ENCODE measurements around the gene TMEM143.
"Not testable (repeated sequence)": the region's sequence is repeated elsewhere in the genome, so short reads cannot be mapped to it uniquely, and the experiment has no call there.

TMEM143 gene

DNA sequence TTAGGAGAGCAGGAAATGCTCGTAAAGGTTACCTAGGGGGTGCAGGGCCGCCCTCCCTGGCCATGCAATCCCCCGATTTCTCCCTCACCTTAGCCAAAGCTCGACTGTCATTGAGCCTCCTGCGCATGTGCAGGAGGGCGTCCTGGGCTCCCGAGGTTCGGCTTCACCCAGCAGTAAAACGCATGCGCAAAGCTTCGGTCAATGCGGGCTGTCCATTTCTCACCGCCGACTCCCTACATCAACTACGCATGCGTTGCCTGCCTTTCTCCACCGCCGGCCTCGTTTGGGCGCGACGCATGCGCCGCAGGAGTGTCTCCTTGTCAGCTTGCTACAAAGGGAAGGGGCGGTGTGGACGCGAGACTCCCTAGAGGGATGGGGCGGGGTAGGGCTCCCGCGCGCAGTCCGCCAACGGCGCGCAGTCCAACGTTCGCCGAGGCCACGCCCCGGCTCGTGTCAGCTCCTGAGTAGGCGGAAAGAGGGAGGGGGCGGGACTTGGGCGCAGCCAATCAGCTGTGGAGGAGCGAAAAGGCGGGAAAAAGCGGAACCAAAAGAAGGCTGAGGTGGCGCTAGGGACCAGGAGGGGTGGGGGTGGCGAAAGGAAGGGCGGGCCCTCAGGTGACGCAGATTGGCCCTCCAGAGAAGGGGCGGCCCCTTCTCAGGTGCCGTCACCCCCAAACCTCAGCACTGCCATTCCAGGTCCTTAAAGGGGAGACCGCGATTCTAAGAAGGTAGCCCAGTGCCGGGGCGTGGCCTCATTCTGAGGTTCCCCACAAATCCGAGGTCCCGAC, at the start of gene TMEM143, which contains the start of gene SYNGR4:
TMEM143 (minus strand) TSS at position 131 of the 788 bp plus-strand sequence; CDS start at position 111, 20 bp downstream.
SYNGR4 (plus strand) TSS at position 558 of the 788 bp plus-strand sequence. CDS start 1,476 bp downstream, outside the sequence.
- DNase-seq (ENCODE audit: low read depth in 2 of 2): peak; percentile 87 to 98

DNA sequence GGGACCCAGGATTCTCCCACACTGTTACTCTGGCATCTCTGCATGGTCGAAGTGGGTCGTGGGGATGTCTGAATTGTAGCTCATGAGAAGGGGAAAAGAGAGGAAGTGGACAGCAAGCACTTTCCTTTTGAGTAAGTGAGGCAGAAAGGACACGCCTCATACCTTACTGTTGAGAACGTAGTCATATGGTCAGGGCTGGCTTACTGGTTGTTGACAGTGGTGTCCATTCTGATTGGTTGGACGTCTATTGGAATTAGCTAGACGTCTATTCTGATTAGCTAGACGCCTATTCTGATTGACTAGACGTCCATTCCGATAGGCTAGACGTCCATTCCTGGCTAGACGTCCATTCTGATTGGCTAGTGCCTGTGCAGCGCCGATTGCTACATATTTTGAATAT, 42.1 kb upstream of the TMEM143 start:
- no peak for DNase-seq (ENCODE audit: low read depth in 2 of 2)

DNA sequence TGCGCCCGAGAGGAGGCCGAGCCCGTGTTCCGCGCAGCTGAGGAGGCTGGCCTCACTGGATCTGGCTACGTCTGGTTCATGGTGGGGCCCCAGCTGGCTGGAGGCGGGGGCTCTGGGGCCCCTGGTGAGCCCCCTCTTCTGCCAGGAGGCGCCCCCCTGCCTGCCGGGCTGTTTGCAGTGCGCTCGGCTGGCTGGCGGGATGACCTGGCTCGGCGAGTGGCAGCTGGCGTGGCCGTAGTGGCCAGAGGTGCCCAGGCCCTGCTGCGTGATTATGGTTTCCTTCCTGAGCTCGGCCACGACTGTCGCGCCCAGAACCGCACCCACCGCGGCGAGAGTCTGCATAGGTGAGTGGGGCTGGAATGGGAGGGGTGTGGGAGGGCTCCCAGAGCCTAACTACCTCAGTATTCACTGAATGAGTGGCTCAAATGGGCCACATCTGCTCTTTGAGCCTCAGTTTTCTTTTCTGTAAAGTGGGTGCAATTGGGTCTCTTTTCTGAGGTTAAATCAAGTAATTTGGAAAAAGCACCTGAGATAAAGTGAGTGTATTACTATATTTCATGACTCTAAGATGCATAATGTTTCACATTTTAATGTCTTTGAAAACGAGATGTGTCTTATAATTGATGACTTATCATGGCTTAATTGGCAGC, 41.4 kb upstream of the TMEM143 start:
- no peak for DNase-seq (ENCODE audit: low read depth in 2 of 2)

DNA sequence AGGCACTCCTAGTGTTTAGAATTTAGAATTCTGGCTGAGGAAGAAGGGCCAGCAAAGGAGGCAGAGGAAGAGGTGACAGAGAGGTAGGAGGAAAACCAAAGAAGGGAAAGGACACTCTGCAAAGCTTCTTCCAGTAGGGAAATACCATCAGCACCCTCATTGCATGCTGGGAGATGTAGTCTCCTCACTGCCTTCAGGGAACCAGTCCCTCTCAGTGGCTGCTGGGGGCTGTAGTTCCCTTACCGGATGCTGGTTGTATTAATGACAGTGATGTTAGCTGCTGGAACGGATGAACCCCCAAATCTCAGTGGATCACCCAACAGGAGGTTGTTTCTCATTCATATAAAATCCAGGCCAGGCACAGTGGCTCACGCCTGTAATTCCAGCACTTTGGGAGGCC, 39.9 kb upstream of the TMEM143 start:
- no peak for DNase-seq (ENCODE audit: low read depth in 2 of 2)

DNA sequence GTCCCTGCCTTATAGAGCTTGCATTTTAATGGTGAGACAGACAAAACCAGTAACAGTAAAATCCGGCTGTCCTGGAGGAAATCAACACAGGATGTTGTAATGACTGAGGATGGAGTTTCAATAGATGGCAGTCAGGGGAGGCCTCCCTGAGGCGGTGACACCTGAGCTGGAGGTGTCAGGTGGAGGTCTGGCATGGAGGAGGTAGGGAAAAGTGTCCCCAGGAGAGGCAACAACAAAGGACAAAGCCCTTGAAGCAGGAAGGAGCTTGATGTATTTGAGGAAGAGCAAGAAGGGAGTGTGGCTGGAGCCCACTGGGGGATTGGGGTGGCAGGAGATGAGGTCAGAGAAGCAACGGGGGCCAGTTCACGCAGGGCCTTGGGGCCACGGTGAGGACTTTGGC, 37.5 kb upstream of the TMEM143 start:
- DNase-seq (ENCODE audit: low read depth in 2 of 2): no peak

DNA sequence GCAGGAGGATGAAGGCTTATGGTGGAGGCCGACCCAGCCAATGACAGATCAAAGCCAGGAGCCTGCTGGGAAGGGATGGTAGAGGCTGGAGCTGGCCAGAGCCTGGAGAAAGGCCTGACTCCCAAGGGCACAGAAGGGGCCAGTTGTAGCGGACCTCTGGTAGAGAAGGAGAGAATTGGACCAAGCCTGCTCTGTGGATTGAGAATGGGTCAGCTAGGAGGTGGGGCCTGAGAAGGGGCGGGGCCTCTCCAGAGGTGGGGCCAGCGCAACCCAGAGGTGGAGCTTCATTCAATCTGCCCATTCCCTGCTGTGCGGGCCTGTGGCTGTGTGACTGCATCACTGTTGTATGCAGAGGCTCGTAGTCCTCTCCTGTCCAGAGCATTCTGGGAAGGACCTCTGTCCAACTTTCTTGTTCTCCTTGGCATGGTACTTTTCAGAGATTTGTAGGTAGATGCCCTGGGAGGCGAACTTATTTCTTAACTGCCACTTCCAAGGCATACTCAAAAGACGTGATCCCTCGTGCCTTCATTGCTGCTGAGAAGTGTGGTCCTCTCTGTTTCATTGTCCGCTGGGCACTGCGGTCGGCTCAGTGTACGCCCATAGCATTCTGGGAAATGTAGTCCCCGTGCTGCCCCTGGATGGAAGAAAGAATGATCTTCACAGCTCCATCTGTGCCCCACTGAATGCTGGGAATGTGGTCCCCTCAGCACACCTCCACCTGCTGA, 36.4 kb upstream of the TMEM143 start:
- DNase-seq (ENCODE audit: low read depth in 2 of 2): no peak

DNA sequence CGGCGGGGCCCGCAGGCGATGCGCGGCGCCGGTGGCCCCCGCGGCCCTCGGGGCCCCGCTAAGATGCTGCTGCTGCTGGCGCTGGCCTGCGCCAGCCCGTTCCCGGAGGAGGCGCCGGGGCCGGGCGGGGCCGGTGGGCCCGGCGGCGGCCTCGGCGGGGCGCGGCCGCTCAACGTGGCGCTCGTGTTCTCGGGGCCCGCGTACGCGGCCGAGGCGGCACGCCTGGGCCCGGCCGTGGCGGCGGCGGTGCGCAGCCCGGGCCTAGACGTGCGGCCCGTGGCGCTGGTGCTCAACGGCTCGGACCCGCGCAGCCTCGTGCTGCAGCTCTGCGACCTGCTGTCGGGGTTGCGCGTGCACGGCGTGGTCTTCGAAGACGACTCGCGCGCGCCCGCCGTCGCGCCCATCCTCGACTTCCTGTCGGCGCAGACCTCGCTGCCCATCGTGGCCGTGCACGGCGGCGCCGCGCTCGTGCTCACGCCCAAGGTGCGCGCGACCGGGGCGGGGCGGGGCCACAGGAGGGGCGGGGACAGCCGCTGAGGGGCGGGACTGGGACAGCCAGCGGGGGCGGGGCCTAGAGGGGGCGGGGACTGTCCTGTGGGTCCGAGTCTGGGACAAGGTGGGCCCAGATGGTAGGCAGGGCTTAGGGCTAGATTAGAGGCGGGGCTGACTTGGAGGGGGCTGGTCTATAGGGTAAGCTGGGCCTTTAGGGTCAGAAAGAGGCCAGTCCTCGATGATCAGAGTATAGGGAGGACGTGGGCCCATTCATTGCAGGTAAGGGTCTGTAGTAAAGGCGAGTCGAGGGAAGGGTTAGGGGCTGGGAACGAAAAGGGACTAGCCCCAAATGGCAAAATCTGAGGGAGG, 34.9 kb upstream of the TMEM143 start:
- DNase-seq (ENCODE audit: low read depth in 2 of 2): peak; percentile 59 to 74

DNA sequence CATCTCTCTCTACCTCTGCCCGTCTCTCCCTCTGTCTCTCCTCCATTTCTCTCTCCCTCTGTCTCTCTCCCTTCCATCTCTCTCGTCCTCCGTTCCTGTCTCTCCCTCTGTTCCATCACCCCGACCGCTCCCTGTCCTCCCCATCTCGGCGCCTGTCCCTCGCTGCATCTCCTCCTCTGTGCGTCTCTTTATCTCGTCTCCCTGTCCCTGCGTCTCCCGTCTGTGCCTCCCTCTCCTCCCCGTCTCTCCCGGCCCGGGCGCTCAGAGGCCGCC, 34.3 kb upstream of the TMEM143 start:
- no peak for DNase-seq (ENCODE audit: low read depth in 2 of 2)

DNA sequence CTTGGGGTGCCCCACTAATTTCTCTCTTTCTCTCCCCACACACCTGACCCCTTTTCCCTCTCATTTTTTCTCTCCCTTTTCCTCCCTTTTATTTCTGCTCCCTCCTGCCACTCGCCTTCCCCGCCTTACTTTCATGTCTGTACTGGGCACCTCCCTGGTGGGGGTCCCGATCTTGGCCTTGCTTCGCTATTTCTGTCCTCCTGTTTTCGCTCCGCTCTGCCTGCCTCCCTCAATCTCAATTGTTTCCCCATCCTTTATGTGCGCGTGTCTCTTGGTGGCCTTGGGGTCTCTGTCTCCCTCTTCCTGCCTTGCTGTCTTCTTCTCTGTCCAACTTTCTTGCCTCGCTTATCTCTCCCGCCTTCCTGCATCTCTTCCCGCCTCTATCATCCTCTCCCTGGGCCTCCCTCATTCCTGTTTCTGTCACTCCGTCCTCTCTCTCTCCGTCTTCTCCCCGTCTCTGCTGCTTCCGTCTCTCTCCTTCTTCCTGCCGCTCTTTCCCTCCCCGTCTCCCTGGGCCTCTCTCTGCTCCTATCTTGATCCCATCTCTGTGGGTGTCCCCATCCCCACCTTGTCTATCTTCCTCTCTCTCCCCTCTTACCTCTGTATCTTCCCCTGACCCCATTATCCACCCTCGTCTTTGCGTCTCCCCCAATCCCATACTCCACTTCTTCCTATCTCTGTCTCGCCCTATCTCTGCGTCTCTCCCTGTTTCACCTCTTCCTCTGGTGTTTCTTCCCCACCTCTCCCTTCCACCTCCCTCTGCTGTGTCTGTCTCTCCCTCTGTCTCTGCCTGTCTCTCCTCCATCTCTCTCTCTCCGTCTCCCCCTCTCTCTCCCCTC, 33.7 kb upstream of the TMEM143 start:
- DNase-seq (ENCODE audit: low read depth in 2 of 2): no peak

DNA sequence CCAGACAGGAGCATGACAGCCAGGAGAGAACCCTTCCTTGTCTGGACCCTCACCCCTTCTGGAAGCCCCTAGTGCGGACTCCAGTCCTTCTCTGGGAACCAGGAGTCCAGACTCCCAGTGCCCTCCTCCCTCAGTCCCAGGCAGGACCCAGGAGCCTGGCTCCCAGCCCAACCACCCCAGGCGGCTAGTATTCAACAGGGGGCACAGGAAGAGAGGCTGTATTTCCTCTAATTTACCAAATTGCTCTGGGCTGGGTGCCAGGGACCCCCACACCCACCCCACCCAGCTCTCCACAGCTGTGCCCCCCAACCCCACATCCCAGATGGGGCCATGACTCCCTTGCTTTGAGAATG, 33.1 kb upstream of the TMEM143 start:
- DNase-seq (ENCODE audit: low read depth in 2 of 2): no peak

DNA sequence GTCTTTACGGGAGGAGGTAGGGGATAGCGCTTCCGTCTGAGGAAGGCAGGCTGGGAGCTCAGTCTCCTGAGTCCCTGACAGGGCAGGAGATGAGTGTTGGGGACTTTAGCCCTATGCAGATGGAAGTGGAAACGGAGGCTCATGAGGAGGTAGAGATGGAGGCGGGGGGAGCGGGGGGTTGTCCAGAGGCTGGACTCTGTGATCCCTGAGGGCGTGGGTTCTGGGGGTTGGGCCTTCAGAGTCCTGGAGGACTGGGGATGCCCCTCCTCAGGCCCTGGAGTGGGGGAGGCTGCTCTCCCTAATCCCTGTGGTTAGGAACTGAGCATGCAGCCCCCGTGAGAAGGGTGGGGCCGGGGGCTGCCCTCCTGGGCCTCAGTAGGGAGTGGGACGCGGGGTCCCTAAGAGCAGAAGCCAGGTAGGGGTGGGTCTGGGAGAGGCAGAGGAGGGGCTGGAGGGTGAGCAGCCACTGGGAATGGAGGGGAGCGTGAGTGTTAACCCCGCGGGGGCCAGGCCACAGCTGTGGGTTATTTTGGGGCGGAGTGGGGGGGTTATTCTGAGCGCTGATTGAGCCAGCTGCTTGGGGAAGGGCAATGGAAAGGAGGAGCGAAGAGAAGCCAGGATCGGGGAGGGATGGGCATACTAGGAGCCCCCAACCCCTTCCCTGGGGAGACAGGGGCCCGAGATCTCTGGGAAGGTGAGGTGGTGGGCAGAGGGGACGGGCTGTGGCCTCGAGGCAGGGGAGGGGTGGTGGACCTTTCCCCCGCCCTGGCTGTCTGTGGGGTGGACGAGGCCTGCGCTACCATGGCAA, 32.5 kb upstream of the TMEM143 start:
- DNase-seq (ENCODE audit: low read depth in 2 of 2): no peak

DNA sequence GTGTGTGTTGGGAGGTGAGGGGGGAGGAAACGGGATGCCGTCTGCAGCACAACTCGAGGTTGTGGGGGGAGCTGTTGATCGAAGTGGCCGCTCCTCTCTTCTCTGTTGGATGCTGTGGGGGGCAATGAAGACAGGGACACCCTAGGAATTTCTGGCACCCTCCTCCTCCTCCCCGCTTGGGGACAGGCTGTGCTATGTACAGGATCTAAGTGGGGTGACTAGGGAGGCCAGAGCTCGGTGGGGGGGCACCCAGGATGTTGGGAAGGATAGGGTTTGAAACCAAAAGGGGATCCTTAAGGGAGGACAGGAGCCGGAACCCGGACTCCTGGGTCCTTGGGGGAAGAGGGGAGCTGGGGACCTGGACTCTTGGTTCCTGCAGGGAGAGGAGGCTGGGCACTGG, 31.8 kb upstream of the TMEM143 start:
- no peak for DNase-seq (ENCODE audit: low read depth in 2 of 2)

DNA sequence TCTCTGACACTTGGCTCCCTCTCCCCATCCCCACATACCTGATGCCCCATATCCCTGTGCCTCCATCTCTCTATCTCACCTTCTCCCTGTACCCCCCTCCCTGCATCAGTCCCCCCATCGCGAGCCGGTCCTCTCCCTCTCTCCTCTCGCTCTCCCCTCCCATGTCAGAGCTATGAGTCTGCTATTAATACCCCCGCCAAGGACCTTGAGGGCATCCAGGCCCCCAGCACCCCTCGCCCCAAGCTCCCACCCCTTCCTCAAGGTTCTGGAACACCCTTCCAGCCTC, 31.4 kb upstream of the TMEM143 start:
- no peak for DNase-seq (ENCODE audit: low read depth in 2 of 2)

DNA sequence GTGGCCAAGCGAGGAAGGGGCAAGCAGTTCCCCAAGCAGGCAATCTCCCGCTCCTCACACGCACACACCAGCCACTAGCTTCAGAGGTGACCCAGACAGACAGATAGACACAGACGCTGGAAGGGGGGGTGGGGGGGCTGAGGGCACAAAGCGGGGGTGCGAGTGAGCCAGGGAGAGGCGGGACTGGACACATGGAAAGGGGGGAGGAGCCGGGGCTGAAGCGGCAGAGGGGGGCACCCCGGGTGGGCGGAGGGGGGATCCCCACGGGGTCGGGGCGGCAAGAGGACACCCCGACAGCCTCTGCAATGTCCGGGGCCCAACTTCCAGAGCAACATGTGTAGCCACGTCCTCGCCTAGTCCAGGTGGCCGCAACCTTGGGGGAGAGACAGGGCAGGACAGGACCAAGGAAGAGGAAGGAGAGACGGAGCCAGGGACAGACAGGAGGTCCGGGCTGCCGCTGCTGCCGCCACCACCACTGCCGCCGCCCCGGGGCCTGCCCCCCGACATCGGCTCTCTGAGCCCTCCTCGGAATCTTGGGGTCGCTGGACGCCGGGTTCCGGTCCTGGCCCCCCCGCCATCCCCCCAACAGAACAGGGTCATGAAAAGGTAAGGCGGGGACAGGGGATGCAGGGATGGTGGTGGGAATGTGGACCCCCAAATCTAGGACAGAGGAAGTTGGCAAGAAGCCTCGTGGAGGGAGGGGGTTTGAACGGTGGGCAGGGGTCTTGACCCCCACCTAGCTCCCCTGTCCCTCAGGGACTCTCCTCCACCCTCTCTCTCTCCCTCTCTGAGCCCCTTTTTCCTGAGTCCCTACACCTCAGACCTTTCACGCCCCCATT, 30.8 kb upstream of the TMEM143 start:
- no peak for DNase-seq (ENCODE audit: low read depth in 2 of 2)

DNA sequence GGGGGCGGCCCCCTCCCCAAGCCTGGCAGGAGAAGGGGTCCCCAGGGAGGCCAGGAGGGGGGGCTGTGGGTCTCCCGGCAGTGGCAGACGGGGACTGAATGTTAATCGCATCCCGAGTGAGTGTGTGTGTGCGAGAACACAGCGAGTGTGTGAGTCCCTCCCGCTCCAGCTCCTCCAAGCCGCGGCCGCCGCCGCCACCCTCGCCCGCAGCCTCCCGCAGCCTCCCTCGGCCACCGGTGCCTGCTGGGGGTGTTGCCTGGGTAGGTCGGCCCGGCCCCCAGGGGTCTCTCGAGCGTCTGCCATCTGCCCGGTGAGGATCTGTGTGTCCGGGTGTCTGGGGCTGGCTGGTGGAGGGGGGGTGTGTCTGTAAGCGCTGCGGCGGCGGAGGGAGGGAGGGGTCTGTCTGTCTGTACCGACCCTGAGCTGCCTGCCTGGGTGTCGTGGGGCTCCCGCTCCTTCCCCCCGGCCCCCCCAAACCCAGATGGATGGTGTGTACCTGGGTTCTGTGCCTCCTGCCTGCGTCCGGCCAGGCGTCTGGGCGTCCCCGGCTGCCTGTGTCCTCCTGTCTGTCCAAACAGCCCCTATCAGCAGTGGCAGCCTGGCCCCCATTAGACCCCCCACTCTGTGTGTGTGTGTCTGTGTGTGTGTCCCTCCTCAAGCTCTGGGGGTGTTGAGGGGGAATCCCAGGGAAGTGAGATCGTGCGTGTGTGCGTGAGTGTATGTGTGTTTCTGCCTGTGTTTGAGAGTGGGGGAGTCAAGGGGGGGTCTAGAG, 30.0 kb upstream of the TMEM143 start, which contains the start of gene GRIN2D:
GRIN2D (plus strand) TSS at position 110 of the 772 bp plus-strand sequence. CDS start 4,725 bp downstream, outside the sequence.
- DNase-seq (ENCODE audit: low read depth in 2 of 2): no peak

DNA sequence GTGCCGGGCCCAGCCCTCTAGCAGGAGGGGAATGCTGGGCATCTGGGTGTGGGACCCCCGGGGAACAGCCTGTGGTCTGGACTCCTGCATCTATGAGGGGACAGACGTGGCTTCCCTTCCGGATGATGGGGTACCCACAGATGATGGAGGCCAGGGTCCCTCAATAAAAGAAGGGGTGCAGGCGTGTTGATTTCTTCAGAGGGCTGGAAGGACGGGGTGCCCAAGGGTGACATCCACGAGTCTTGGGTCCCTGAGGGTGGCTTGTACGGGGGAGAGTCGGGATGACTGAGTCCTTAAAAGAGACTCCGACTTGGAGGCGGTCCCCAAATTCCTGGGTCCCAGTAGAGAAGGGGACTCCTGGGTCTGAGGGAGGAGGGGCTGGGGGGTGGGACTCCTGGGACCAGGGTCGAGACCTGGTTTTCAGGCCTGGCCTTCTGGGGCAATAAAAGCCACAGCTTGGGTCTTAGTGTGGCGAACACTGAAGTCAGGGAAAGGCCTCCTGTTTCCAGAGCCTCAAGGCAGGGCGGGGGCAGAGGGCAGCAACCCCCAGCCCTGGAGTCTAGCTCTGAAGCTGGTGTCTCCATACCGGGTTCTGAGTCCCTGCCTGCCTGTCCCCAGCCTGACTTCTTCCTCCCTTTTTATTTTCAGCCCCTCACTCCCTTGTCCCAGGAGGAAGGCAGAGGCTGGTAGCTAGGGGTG, 29.3 kb upstream of the TMEM143 start:
- no peak for DNase-seq (ENCODE audit: low read depth in 2 of 2)

DNA sequence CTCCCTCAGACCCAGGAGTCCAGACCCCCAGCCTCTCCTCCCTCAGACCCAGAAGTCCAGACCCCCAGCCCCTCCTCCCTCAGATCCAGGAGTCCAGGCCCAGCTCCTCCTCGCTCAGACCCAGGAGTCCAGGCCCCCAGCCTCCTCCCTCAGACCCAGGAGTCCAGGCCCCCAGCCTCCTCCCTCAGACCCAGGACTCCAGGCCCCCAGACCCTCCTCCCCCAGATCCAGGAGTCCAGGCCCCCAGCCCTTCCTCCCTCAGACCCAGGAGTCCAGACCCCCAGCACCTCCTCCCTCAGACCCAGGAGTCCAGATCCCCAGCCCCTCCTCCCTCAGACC, 28.2 kb upstream of the TMEM143 start:
- not testable (repeated sequence) for DNase-seq (ENCODE audit: low read depth in 2 of 2)

Measured in stimulated activated CD4-positive, alpha-beta T cell treated with anti-CD3 and anti-CD28 coated beads, Interleukin-1b, Interleukin-23, amount 100 ng/mL, for 1 hour (primary cell).